HG02763 (cell line): ENCODE data around the gene PRICKLE2.
"Not testable (repeated sequence)": the region's sequence is repeated elsewhere in the genome, so short reads cannot be mapped to it uniquely, and the experiment has no call there.

Experiments used
- ATAC-seq: cut with Tn5 transposase; IDR thresholded peaks from one replicate; pipeline ENCODE4 v1.9.1; 2021; ENCODE audit warnings: mild to moderate bottlenecking, moderate library complexity; ENCODE audit not compliant: unreplicated experiment

Gene PRICKLE2

GRCh38 chr3:64105816-64106215, 119.5 kb downstream of the PRICKLE2 start:
- no peak for ATAC-seq

- no peak for ATAC-seq
Measured at GRCh38 chr3:64104691-64105111, 120.6 kb downstream of the PRICKLE2 start.

- ATAC-seq, result no peak
Measured at GRCh38 chr3:64104006-64104405, 121.3 kb downstream of the PRICKLE2 start.

GRCh38 chr3:64103131-64103530, 122.1 kb downstream of the PRICKLE2 start:
- no peak for ATAC-seq

GRCh38 chr3:64102147-64102546, 123.1 kb downstream of the PRICKLE2 start:
- ATAC-seq, result no peak

GRCh38 chr3:64099316-64099715, 126.0 kb downstream of the PRICKLE2 start:
- ATAC-seq, result no peak

- no peak for ATAC-seq
Measured at GRCh38 chr3:64098670-64099069, 126.6 kb downstream of the PRICKLE2 start.

GRCh38 chr3:64097920-64098319, 127.3 kb downstream of the PRICKLE2 start:
- no peak for ATAC-seq

- ATAC-seq, result no peak
Measured at GRCh38 chr3:64095802-64096201, 129.5 kb downstream of the PRICKLE2 start.

- ATAC-seq, result no peak
Measured at GRCh38 chr3:64094713-64095079, 130.6 kb downstream of the PRICKLE2 start.

- ATAC-seq, result no peak
Measured at GRCh38 chr3:64093825-64094712, 131.2 kb downstream of the PRICKLE2 start.

GRCh38 chr3:64093211-64093610, 132.1 kb downstream of the PRICKLE2 start:
- no peak for ATAC-seq

GRCh38 chr3:64091501-64091900, 133.8 kb downstream of the PRICKLE2 start:
- ATAC-seq, result no peak

GRCh38 chr3:64089386-64089785, 135.9 kb downstream of the PRICKLE2 start:
- ATAC-seq, result not testable (repeated sequence)

- ATAC-seq, result no peak
Measured at GRCh38 chr3:64088408-64089205, 136.7 kb downstream of the PRICKLE2 start.

GRCh38 chr3:64086479-64087252, 138.6 kb downstream of the PRICKLE2 start:
- ATAC-seq, result no peak

- ATAC-seq, result no peak
Measured at GRCh38 chr3:64084640-64085039, 140.6 kb downstream of the PRICKLE2 start.

- no peak for ATAC-seq
Measured at GRCh38 chr3:64083575-64083974, 141.7 kb downstream of the PRICKLE2 start.

- no peak for ATAC-seq
Measured at GRCh38 chr3:64082961-64083541, 142.2 kb downstream of the PRICKLE2 start.

- no peak for ATAC-seq
Measured at GRCh38 chr3:64082411-64082810, 142.9 kb downstream of the PRICKLE2 start.

GRCh38 chr3:64081235-64081630, 144.0 kb downstream of the PRICKLE2 start:
- no peak for ATAC-seq
